EH (cell line): Measurements from ENCODE around the gene GALNT1.
"Not testable (repeated sequence)": the region's sequence is repeated elsewhere in the genome, so short reads cannot be mapped to it uniquely, and the experiment has no call there.

Source experiments
- DNase-seq: peaks from one replicate; pipeline ENCODE4 v3.0.0-alpha.2; 2015; ENCODE audit warnings: low read depth

GALNT1 gene

GRCh38 chr18:35581546-35581897 is at the start of gene GALNT1:
TSS of gene GALNT1 (plus strand) at chr18:35581740. CDS start at chr18:35654663, 72,923 bp downstream.
- peak; percentile 32 for DNase-seq

DNA sequence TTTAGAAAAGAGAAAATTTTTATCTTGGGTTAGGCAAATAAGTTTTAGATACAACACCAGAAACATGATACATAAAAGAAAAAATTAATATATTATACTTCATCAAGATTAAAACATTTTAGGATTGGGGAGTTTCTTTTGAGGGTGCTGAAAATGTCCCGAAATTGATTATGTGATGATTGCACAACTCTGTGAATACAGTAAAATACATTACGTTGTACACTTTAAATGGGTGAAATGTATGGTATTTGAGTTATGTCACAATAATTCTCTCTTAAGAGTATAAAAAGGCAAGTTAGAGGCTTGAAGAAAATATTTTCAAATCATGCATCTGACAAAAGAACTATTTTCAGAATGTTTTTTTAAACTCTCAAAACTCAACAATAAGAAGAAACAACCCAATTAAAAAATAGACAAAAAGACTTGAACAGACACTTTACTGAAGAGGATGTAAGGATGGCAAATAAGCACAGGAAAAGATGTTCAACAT is 47.6 kb upstream of the GALNT1 start:
- DNase-seq: no peak

- no peak for DNase-seq
Observed at GRCh38 chr18:35535297-35535696, 46.2 kb upstream of the GALNT1 start.

GRCh38 chr18:35542356-35542755 is 39.2 kb upstream of the GALNT1 start:
- DNase-seq: no peak

GRCh38 chr18:35547008-35547605 is 34.4 kb upstream of the GALNT1 start:
- DNase-seq: no peak

DNA sequence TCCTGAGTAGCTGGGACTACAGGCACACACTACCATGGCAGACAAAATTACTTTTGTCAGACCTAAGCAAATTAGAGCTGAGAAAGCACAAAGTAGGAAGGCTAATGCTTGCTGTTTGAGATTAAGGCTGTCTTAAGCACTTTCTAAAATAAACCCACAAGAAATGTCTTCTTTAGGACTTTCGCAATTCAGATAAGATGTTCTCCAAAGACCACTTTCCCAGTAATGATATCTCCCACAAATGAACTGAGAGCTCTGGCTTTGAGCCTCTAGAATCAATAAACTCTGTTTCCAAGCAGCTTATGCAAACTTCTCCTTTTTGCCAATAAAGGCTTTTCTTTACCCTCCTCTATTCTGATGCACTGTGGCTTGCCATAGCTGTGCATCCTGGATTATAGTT is 32.0 kb upstream of the GALNT1 start:
- no peak for DNase-seq

DNA sequence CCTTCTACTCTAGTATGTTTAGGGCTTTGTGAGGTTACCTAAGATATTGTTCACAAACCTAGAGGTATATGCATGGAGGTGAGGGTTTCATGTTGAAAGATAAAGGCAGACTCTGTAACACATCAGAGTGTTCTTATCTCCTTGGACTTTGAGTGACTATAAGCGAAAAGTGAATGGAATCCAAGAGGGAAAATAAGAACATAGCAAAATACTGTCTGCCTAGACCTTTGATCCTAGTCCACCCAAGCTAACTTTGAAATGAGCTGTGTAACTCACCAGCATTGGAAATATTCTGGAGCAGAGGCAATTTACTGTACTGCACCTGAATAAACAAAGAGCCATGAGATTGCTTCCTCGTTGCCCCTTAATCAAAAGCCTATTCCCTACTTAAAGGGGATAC is 28.2 kb upstream of the GALNT1 start:
- DNase-seq: no peak

- DNase-seq: not testable (repeated sequence)
Observed at GRCh38 chr18:35555538-35555937, 26.0 kb upstream of the GALNT1 start.

GRCh38 chr18:35559867-35560266 is 21.7 kb upstream of the GALNT1 start:
- no peak for DNase-seq

GRCh38 chr18:35564795-35565453 is 16.6 kb upstream of the GALNT1 start:
- no peak for DNase-seq

GRCh38 chr18:35566019-35566418 is 15.5 kb upstream of the GALNT1 start:
- DNase-seq: no peak

GRCh38 chr18:35570182-35570581 is 11.4 kb upstream of the GALNT1 start:
- no peak for DNase-seq

DNA sequence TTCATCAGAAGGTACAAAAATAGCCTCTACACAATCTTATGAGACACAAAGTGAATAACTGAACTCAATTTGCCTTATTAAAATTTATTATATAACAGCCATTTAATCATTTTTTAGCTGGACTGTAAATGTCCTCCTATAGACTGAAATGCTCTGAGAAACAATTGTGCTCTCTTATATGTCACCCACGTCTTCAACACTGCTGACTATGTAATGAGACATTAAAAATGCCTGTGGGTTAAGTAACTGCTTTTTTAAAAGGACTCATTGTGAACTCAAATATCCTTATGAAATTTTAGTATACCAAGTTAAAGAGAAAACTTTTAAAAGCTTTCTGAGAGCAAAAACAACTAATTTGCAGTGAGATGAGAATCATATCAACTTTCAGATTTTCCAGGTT is 10.4 kb upstream of the GALNT1 start:
- peak; percentile 29 for DNase-seq

DNA sequence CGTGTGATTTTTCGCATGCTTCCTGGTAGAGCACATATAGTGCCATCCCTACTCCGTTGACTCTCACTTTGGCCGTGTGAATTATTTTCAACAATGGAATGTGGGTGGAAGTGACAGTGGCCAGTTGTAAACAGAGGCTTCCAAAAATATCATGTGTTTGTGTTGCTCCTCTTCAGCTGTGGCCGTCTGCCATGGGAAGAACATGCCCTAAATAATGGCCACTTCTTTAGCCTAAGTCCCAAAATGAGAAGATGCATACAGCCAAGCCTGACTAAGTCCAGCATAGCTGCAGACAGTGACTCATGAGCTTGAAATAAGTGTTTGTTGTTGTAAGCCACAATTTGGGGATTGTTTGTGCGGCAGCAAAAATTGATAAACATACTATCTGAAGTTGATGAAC is 8.9 kb upstream of the GALNT1 start:
- peak; percentile 21 for DNase-seq

DNA sequence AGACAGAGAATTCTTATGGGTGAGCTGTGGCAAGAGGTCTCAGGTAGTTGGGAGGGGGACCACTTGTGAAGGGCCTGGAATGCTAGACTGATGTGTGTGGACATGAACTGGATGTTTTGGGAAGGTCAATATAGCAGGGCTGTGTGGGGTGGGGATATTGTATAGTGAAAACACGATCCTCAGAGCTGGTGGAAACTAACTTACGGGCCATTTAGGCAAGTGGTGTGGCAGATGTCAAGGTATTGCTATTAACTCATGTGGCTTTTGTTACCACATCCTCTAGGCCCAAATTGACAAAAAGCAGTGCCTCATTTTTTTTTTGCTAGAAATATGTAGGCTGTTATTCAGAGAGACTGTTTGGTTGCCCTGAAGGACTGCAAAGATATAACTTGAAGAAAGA is 8.0 kb upstream of the GALNT1 start:
- no peak for DNase-seq

DNA sequence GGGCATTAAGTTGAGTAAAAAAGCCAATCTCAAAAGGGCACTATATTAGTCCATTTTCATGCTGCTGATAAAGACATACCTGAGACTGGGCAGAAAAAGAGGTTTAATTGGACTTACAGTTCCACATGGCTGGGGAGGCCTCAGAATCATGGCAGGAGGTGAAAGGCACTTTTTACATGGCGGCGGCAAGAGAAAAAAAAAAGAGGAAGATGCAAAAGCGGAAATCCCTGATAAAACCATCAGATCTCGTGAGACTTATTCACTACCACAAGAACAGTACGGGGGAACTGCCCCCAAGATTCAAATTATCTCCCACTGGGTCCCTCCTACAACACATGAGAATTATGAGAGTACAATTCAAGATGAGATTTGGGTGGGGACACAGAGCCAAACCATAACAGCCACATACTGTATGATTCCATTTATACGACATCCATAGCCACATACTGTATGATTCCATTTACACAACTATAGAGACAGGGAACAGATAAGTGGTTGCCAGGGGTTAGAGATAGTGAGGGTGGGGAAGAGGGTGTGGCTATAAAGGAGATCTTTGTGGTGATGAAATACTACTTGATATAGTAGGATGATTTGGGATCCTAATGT is 5.2 kb upstream of the GALNT1 start:
- DNase-seq: not testable (repeated sequence)

GRCh38 chr18:35577045-35577848 is 4.3 kb upstream of the GALNT1 start:
- DNase-seq: peak; percentile 1

DNA sequence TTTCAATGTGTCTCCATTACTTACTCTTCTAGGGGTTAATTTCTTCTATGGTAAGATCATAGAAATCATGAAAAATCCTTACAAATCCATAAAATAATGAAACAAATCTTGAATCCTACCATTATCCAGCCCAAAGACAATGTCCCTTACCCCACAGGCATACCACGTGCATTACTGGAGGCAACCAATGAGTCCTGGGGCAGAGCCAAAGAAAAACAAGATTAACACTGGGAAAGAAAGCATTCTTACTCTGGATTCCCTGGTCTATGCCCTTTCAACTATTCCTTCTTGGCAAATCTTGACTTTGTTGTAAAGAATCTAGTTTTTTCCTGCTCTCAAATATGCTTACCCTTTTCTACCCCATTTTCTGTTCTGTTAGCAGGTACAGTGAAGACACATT is 3.1 kb upstream of the GALNT1 start:
- DNase-seq: peak; percentile 33

DNA sequence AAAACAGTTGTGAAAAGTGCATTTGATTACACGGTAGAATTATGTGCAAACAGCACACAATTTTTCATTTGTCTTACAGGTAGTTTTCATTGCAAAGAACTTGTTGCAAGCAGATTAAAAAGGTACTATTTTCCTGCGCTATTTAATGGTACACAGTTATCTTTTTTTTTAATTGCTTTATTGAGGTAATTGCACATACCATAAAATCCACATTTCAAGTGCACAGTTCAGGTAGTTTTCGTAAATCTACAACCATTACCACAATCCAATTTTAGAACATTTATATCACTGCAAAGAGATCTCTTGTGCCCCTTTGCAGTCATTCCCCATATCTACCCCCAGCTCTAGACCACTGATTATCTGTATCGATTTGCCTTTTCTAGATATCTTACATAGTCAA is 2.6 kb upstream of the GALNT1 start:
- no peak for DNase-seq

GRCh38 chr18:35580701-35581539 is 620 bp upstream of the GALNT1 start:
- DNase-seq: peak; percentile 65

- peak; percentile 25 for DNase-seq
Observed at GRCh38 chr18:35581898-35582641, 530 bp downstream of the GALNT1 start.
